Measurements from ENCODE around the gene CDIP1.

DNA sequence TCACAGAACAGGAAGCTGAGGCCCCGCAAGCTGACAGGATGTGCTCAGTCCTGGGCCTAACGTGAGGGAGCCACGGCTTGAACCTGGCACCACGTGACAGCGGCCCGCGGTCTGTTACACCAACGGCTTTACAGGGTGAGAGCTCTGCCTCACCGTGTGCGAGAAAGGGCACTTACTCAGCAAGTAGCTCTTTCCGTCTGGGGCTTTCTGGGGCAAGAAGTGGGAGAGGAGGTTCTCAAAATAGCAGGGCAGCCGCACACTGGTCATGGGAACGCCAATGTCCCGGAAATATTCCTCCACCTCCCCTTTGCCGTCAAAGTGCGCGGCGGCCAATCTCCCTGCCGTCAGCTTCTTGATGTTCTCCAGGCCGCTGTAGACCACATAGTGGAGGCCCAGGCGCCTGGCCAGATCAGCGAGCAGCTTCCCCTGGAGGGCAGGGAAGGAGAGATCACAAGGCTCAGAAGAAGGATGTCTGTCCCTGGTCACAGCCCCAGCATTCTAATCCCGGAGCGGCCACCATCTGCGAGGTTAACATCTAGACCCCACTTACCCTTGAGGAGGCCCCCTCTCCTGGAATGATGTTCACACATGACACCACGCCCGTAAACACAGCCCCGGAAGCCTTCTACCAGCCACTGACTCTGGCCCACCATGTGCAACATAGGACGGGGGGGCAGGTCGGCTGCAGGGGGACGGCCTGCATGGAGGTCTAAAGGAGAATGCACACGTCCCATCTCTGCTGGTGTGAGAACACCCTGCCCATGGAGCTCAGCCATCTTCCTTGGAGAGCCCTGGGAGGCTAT lies 72.4 kb downstream of the CDIP1 start:
- TF ChIP-seq, protein P1, sequence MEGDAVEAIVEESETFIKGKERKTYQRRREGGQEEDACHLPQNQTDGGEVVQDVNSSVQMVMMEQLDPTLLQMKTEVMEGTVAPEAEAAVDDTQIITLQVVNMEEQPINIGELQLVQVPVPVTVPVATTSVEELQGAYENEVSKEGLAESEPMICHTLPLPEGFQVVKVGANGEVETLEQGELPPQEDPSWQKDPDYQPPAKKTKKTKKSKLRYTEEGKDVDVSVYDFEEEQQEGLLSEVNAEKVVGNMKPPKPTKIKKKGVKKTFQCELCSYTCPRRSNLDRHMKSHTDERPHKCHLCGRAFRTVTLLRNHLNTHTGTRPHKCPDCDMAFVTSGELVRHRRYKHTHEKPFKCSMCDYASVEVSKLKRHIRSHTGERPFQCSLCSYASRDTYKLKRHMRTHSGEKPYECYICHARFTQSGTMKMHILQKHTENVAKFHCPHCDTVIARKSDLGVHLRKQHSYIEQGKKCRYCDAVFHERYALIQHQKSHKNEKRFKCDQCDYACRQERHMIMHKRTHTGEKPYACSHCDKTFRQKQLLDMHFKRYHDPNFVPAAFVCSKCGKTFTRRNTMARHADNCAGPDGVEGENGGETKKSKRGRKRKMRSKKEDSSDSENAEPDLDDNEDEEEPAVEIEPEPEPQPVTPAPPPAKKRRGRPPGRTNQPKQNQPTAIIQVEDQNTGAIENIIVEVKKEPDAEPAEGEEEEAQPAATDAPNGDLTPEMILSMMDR (conservative IDR thresholded peaks at IDR 0.05): no peak
- no peak for TF ChIP-seq ZFX (IDR thresholded peaks at IDR 0.05)
